NCI-H446 treated with DMSO at 0.1 percent for 48 hours (cell line): ENCODE measurements around the gene WNK2.

ENCODE experiments used
- DNase-seq: peaks from one replicate; lab custom pipeline; 2025; lab: John Stamatoyannopoulos, UW

The WNK2 gene

GRCh38 chr9:93267091-93267541 lies 83.2 kb downstream of the WNK2 start:
- DNase-seq, result no peak

- DNase-seq, result no peak
These were observed 84.0 kb downstream of the WNK2 start for GRCh38 chr9:93267681-93268505.

- no peak for DNase-seq
These were observed 84.8 kb downstream of the WNK2 start for GRCh38 chr9:93268551-93269314.

- DNase-seq, result no peak
These were observed 87.0 kb downstream of the WNK2 start for GRCh38 chr9:93270976-93271375.

- no peak for DNase-seq
These were observed 93.0 kb downstream of the WNK2 start for GRCh38 chr9:93276973-93277372.

GRCh38 chr9:93278144-93278543 lies 94.2 kb downstream of the WNK2 start:
- DNase-seq, result no peak

- DNase-seq, result no peak
These were observed 96.8 kb downstream of the WNK2 start for GRCh38 chr9:93280661-93281259.

- DNase-seq, result no peak
These were observed 102.6 kb downstream of the WNK2 start for GRCh38 chr9:93286252-93287188.

- no peak for DNase-seq
These were observed 103.2 kb downstream of the WNK2 start for GRCh38 chr9:93287189-93287552.

- DNase-seq, result no peak
These were observed 103.7 kb downstream of the WNK2 start for GRCh38 chr9:93287593-93287992.

- DNase-seq, result no peak
These were observed 104.4 kb downstream of the WNK2 start for GRCh38 chr9:93288341-93288740.

- DNase-seq, result no peak
These were observed 105.2 kb downstream of the WNK2 start for GRCh38 chr9:93288891-93289883.

- DNase-seq, result no peak
These were observed 106.8 kb downstream of the WNK2 start for GRCh38 chr9:93290495-93291434.

- no peak for DNase-seq
These were observed 107.8 kb downstream of the WNK2 start for GRCh38 chr9:93291536-93292287.

- DNase-seq, result no peak
These were observed 108.3 kb downstream of the WNK2 start for GRCh38 chr9:93292288-93292615.

GRCh38 chr9:93292664-93293328 lies 108.9 kb downstream of the WNK2 start:
- DNase-seq, result no peak

GRCh38 chr9:93294011-93294410 lies 110.1 kb downstream of the WNK2 start:
- no peak for DNase-seq

- no peak for DNase-seq
These were observed 111.1 kb downstream of the WNK2 start for GRCh38 chr9:93295031-93295430.
